ENCODE data around the gene AUTS2.

AUTS2 gene

GRCh38 chr7:69710768-69711438 lies 112.6 kb downstream of the AUTS2 start:
- peaks cover 91% of the 10 kb centered on the region for H3K79me2 ChIP-seq (ENCODE audit: insufficient read depth, low read length)
- TF ChIP-seq CTCF (conservative IDR thresholded peaks at IDR 0.05; ENCODE audit: low read length), result no peak
- no peak for TF ChIP-seq EZH2phosphoT487 (IDR thresholded peaks at IDR 0.05; ENCODE audit: borderline replicate concordance)

GRCh38 chr7:69714886-69715576 lies 116.8 kb downstream of the AUTS2 start:
- H3K4me1 ChIP-seq (ENCODE audit: insufficient read depth, low read length, poor library complexity, severe bottlenecking), result peaks cover 19% of the 10 kb centered on the region
- H3K9me3 ChIP-seq (ENCODE audit: insufficient read depth, low read depth, low read length), result no peaks in the 10 kb centered on the region
- no peak overlapping the region for H2AFZ ChIP-seq (ENCODE audit: low read length)
- peaks cover 81% of the 10 kb centered on the region for H3K79me2 ChIP-seq (ENCODE audit: insufficient read depth, low read length)
- no peaks in the 10 kb centered on the region for H3K9me2 ChIP-seq (replicated peaks; ENCODE audit: low read depth, low read length)
- no peak overlapping the region for H3K9ac ChIP-seq (ENCODE audit: low read depth, low read length, poor library complexity, severe bottlenecking)
- H3K36me3 ChIP-seq (ENCODE audit: insufficient read depth, low read length), result no peaks in the 10 kb centered on the region
- H4K20me1 ChIP-seq (ENCODE audit: insufficient read depth, low read length, poor library complexity, severe bottlenecking), result no peaks in the 10 kb centered on the region
- TF ChIP-seq EZH2phosphoT487 (IDR thresholded peaks at IDR 0.05; ENCODE audit: borderline replicate concordance), result no peak
- TF ChIP-seq CTCF (conservative IDR thresholded peaks at IDR 0.05; ENCODE audit: low read length), result no peak
- H3K27me3 ChIP-seq (ENCODE audit: insufficient read depth, low read length, poor library complexity, severe bottlenecking), result no peaks in the 10 kb centered on the region
- H3K4me2 ChIP-seq (ENCODE audit: low read depth, low read length, poor library complexity, severe bottlenecking), result no peak overlapping the region
- H3F3A ChIP-seq (ENCODE audit: low read depth), result no peaks in the 10 kb centered on the region
- no peak overlapping the region for H3K4me3 ChIP-seq (ENCODE audit: low read length, poor library complexity, severe bottlenecking)

More at GRCh38 chr7:69710768-69711438, 112.6 kb downstream of the AUTS2 start:
- Histone ChIP-seq H4K20me1 (ENCODE audit: insufficient read depth, low read length, poor library complexity, severe bottlenecking) (no peaks in the 10 kb centered on the region), H3K27me3 (ENCODE audit: insufficient read depth, low read length, poor library complexity, severe bottlenecking) (no peaks in the 10 kb centered on the region), H3K4me2 (ENCODE audit: low read depth, low read length, poor library complexity, severe bottlenecking) (no peak overlapping the region), H3K9me2 (replicated peaks; ENCODE audit: low read depth, low read length) (no peaks in the 10 kb centered on the region), H3K4me1 (ENCODE audit: insufficient read depth, low read length, poor library complexity, severe bottlenecking) (peaks cover 55% of the 10 kb centered on the region), H3K9ac (ENCODE audit: low read depth, low read length, poor library complexity, severe bottlenecking) (no peak overlapping the region), H3K36me3 (ENCODE audit: insufficient read depth, low read length) (no peaks in the 10 kb centered on the region), H3K9me3 (ENCODE audit: insufficient read depth, low read depth, low read length) (no peaks in the 10 kb centered on the region), H3K4me3 (ENCODE audit: low read length, poor library complexity, severe bottlenecking) (no peak overlapping the region), H3F3A (ENCODE audit: low read depth) (no peaks in the 10 kb centered on the region), H2AFZ (ENCODE audit: low read length) (no peak overlapping the region)

GRCh38 chr7:69717221-69717620 lies 118.9 kb downstream of the AUTS2 start:
- no peak overlapping the region for H3K9ac ChIP-seq (ENCODE audit: low read depth, low read length, poor library complexity, severe bottlenecking)
- TF ChIP-seq EZH2phosphoT487 (IDR thresholded peaks at IDR 0.05; ENCODE audit: borderline replicate concordance) (no peak), CTCF (conservative IDR thresholded peaks at IDR 0.05; ENCODE audit: low read length) (no peak)
- H3F3A ChIP-seq (ENCODE audit: low read depth), result no peaks in the 10 kb centered on the region
- H3K36me3 ChIP-seq (ENCODE audit: insufficient read depth, low read length), result no peaks in the 10 kb centered on the region
- H3K4me1 ChIP-seq (ENCODE audit: insufficient read depth, low read length, poor library complexity, severe bottlenecking), result peaks cover 11% of the 10 kb centered on the region
- H3K9me2 ChIP-seq (replicated peaks; ENCODE audit: low read depth, low read length), result no peaks in the 10 kb centered on the region
- no peaks in the 10 kb centered on the region for H3K27me3 ChIP-seq (ENCODE audit: insufficient read depth, low read length, poor library complexity, severe bottlenecking)
- H3K79me2 ChIP-seq (ENCODE audit: insufficient read depth, low read length), result peaks cover 69% of the 10 kb centered on the region
- H2AFZ ChIP-seq (ENCODE audit: low read length), result no peak overlapping the region
- H4K20me1 ChIP-seq (ENCODE audit: insufficient read depth, low read length, poor library complexity, severe bottlenecking), result no peaks in the 10 kb centered on the region
- H3K4me2 ChIP-seq (ENCODE audit: low read depth, low read length, poor library complexity, severe bottlenecking), result no peak overlapping the region
- no peak overlapping the region for H3K4me3 ChIP-seq (ENCODE audit: low read length, poor library complexity, severe bottlenecking)
- no peaks in the 10 kb centered on the region for H3K9me3 ChIP-seq (ENCODE audit: insufficient read depth, low read depth, low read length)
